Adrenal gland (tissue), 5 donors: ENCODE measurements around the gene LINC01488.

Experiments
- POLR2A ChIP-seq, 2 donors: fragments of 450-650 bp; IDR thresholded peaks; one replicate each; pipeline ENCODE4 v1.6.1; 2017; ENCODE audit warnings: antibody characterized with exemption in 2 of 2, mild to moderate bottlenecking in 2 of 2, moderate library complexity in 1 of 2
- TF ChIP-seq, protein P1 (sequence below), 6 experiments: fragments of 450-650 bp in 4 of 6; fragments of 200-600 bp in 2 of 6; sonication (generic) in 1 of 6; IDR thresholded peaks; 1 replicate in 5 of 6; 2 replicates in 1 of 6; pipeline versions ENCODE4 v1.5.1 to v1.8.0; 2016 to 2021; ENCODE audit warnings: antibody characterized with exemption in 6 of 6, mild to moderate bottlenecking in 2 of 6, moderate library complexity in 1 of 6
- donor health status: DM: no; HTN: no; CAD: no.

DNA sequence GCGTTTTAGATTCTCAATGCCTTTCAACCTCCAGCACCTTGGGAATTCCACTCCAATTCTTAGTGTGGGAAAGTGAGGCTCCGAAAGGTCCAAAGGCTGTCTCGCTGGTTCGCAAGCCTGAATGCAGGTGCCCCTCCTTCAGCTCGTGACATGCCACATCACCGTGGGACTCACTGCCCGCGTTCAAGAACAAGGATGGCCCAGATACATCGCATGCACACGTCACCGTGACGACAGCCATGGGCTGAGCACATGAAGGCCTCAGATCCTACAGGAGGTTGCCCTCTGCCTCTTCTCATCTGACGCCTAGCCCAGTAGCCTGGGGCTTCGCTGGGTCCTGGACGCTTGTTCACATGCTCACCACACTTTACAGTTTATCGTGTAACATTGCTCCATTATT is 4.4 kb upstream of the LINC01488 start:
- TF ChIP-seq, protein P1, sequence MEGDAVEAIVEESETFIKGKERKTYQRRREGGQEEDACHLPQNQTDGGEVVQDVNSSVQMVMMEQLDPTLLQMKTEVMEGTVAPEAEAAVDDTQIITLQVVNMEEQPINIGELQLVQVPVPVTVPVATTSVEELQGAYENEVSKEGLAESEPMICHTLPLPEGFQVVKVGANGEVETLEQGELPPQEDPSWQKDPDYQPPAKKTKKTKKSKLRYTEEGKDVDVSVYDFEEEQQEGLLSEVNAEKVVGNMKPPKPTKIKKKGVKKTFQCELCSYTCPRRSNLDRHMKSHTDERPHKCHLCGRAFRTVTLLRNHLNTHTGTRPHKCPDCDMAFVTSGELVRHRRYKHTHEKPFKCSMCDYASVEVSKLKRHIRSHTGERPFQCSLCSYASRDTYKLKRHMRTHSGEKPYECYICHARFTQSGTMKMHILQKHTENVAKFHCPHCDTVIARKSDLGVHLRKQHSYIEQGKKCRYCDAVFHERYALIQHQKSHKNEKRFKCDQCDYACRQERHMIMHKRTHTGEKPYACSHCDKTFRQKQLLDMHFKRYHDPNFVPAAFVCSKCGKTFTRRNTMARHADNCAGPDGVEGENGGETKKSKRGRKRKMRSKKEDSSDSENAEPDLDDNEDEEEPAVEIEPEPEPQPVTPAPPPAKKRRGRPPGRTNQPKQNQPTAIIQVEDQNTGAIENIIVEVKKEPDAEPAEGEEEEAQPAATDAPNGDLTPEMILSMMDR (IDR thresholded peaks at IDR 0.05), result no peak
- TF ChIP-seq POLR2A (IDR thresholded peaks at IDR 0.05), result no peak
